Measurements from ENCODE around the gene MAP3K19.
"Not testable (repeated sequence)": the region's sequence is repeated elsewhere in the genome, so short reads cannot be mapped to it uniquely, and the experiment has no call there.

MAP3K19 gene

GRCh38 chr2:134976074-134976702, 71.1 kb downstream of the MAP3K19 start:
- no peak overlapping the region for H3K27ac ChIP-seq (ENCODE audit: insufficient read depth in 1 of 2, low read depth in 1 of 2, low read length in 2 of 2, poor library complexity in 1 of 2, severe bottlenecking in 2 of 2)
- POLR2A ChIA-PET: interaction anchor here (0.9 kb wide), 1 partner anchor 11 kb away, joined by 3 read pairs; no protein-coding TSS in a partner anchor
- H3K4me1 ChIP-seq (ENCODE audit: control extremely low read depth in 1 of 4, control insufficient read depth in 4 of 4, insufficient read depth in 4 of 4, low read length in 3 of 4): peaks cover 0 to 17% (median 16%) of the 10 kb centered on the region in 4 experiments
- DNase-seq: peak; percentile 72 to 98 (median 95)
- H3K4me3 ChIP-seq (ENCODE audit: control insufficient read depth in 1 of 7, extremely low read depth in 1 of 7, insufficient read depth in 4 of 7, low read depth in 2 of 7, low read length in 6 of 7): no peak overlapping the region
- WGBS (ENCODE audit: insufficient coverage): 50% methylated on average over 2 of the region's 3 CpGs
- no peaks in the 10 kb centered on the region for H3K27me3 ChIP-seq (replicated peaks in 2 of 5; ENCODE audit: control insufficient read depth in 4 of 5, insufficient read depth in 5 of 5, low read length in 4 of 5)
- CTCF ChIA-PET: interaction anchor here (0.6 to 3.4 kb wide), 4 partner anchors 12 to 664 kb away, joined by 3 to 21 read pairs (median 3); no protein-coding TSS in a partner anchor
- peaks cover 0 to 27% (median 8%) of the 10 kb centered on the region in 5 experiments for H3K9me3 ChIP-seq (ENCODE audit: control extremely low read depth in 1 of 5, control insufficient read depth in 4 of 5, insufficient read depth in 2 of 5, low read depth in 1 of 5, low read length in 4 of 5)
- no peaks in the 10 kb centered on the region for H3K36me3 ChIP-seq (ENCODE audit: control insufficient read depth in 4 of 4, insufficient read depth in 4 of 4, low read length in 3 of 4)

GRCh38 chr2:134975281-134976009, 71.8 kb downstream of the MAP3K19 start:
- no peak overlapping the region for H3K27ac ChIP-seq (ENCODE audit: insufficient read depth in 1 of 2, low read depth in 1 of 2, low read length in 2 of 2, poor library complexity in 1 of 2, severe bottlenecking in 2 of 2)
- H3K4me3 ChIP-seq (ENCODE audit: control insufficient read depth in 1 of 7, extremely low read depth in 1 of 7, insufficient read depth in 4 of 7, low read depth in 2 of 7, low read length in 6 of 7): peak overlapping the region in 1 of 7 experiments; percentile 3
- H3K36me3 ChIP-seq (ENCODE audit: control insufficient read depth in 4 of 4, insufficient read depth in 4 of 4, low read length in 3 of 4): no peaks in the 10 kb centered on the region
- POLR2A ChIA-PET: interaction anchor here (0.9 kb wide), 1 partner anchor 10 kb away, joined by 3 read pairs; no protein-coding TSS in a partner anchor
- peak in 2 of 3 donors; percentile 17 to 48 for DNase-seq
- peaks cover 0 to 17% (median 16%) of the 10 kb centered on the region in 4 experiments for H3K4me1 ChIP-seq (ENCODE audit: control extremely low read depth in 1 of 4, control insufficient read depth in 4 of 4, insufficient read depth in 4 of 4, low read length in 3 of 4)
- peaks cover 2 to 29% (median 8%) of the 10 kb centered on the region in 5 experiments for H3K9me3 ChIP-seq (ENCODE audit: control extremely low read depth in 1 of 5, control insufficient read depth in 4 of 5, insufficient read depth in 2 of 5, low read depth in 1 of 5, low read length in 4 of 5)
- CTCF ChIA-PET: interaction anchor here (0.7 to 1.3 kb wide), 2 partner anchors 13 to 14 kb away, joined by 3 to 4 read pairs; no protein-coding TSS in a partner anchor
- 88% methylated on average over 4 of the region's 6 CpGs for WGBS (ENCODE audit: insufficient coverage)
- no peaks in the 10 kb centered on the region for H3K27me3 ChIP-seq (replicated peaks in 2 of 5; ENCODE audit: control insufficient read depth in 4 of 5, insufficient read depth in 5 of 5, low read length in 4 of 5)

DNA sequence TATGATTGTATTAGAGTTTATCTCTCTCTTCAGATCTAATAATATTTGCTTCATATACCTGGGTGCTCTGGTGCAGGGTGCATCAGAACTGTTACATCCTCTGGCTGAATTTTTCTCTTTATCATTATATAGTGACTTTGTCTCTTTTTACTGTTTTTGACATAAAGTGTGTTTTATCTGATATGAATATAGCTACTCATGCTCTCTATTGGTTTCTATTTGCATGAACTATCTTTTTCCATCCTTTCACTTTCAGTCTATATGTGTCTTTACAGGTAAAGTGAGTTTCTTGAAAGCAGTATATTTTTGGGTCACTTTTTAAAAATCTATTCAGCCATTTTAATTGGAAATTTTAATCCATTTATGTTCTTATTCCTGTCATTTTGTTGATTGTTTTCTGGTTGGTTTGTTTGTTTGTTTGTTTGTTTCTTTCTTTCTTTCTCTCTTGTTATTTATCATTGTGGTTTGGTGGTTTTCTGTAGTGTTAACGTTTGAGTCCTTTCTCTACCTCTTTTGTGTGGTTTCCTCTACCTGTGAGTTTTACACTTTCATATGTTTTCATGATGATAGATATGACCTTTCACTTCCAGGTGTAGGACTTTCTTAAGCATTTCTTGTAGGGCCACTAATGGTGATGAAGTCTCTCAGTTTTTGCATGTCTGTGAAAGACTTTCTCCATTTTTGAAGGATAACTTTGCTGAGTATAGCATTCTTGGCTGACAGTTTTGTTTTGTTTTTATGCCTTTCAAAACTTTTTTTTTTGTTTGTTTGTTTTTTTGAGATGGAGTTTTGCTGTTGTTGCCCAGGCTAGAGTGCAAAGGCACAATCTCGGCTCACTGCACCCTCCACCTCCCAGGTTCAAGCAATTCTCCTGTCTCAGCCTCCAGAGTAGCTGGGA, 73.8 kb downstream of the MAP3K19 start:
- H3K4me3 ChIP-seq (ENCODE audit: control insufficient read depth in 1 of 7, extremely low read depth in 1 of 7, insufficient read depth in 4 of 7, low read depth in 2 of 7, low read length in 6 of 7): no peak overlapping the region
- H3K27ac ChIP-seq (ENCODE audit: insufficient read depth in 1 of 2, low read depth in 1 of 2, low read length in 2 of 2, poor library complexity in 1 of 2, severe bottlenecking in 2 of 2): no peak overlapping the region
- ChIA-PET CTCF (interaction anchor here (1.3 kb wide), 1 partner anchor 11 kb away, joined by 4 read pairs; no protein-coding TSS in a partner anchor), POLR2A (no interaction called here)
- H3K36me3 ChIP-seq (ENCODE audit: control insufficient read depth in 4 of 4, insufficient read depth in 4 of 4, low read length in 3 of 4): no peaks in the 10 kb centered on the region
- peaks cover 0 to 17% (median 16%) of the 10 kb centered on the region in 4 experiments for H3K4me1 ChIP-seq (ENCODE audit: control extremely low read depth in 1 of 4, control insufficient read depth in 4 of 4, insufficient read depth in 4 of 4, low read length in 3 of 4)
- H3K9me3 ChIP-seq (ENCODE audit: control extremely low read depth in 1 of 5, control insufficient read depth in 4 of 5, insufficient read depth in 2 of 5, low read depth in 1 of 5, low read length in 4 of 5): peaks cover 2 to 29% (median 8%) of the 10 kb centered on the region in 5 experiments
- DNase-seq: peak; percentile 22 to 75 (median 70)
- no CpG with 5 or more reads among the region's 2 CpGs for WGBS (ENCODE audit: insufficient coverage)
- H3K27me3 ChIP-seq (replicated peaks in 2 of 5; ENCODE audit: control insufficient read depth in 4 of 5, insufficient read depth in 5 of 5, low read length in 4 of 5): no peaks in the 10 kb centered on the region

- H3K9me3 ChIP-seq (ENCODE audit: control extremely low read depth in 1 of 5, control insufficient read depth in 4 of 5, insufficient read depth in 2 of 5, low read depth in 1 of 5, low read length in 4 of 5); H3K36me3 ChIP-seq (ENCODE audit: control insufficient read depth in 4 of 4, insufficient read depth in 4 of 4, low read length in 3 of 4); H3K4me3 ChIP-seq (ENCODE audit: control insufficient read depth in 1 of 7, extremely low read depth in 1 of 7, insufficient read depth in 4 of 7, low read depth in 2 of 7, low read length in 6 of 7); H3K27ac ChIP-seq (ENCODE audit: insufficient read depth in 1 of 2, low read depth in 1 of 2, low read length in 2 of 2, poor library complexity in 1 of 2, severe bottlenecking in 2 of 2); H3K4me1 ChIP-seq (ENCODE audit: control extremely low read depth in 1 of 4, control insufficient read depth in 4 of 4, insufficient read depth in 4 of 4, low read length in 3 of 4); H3K27me3 ChIP-seq (replicated peaks in 2 of 5; ENCODE audit: control insufficient read depth in 4 of 5, insufficient read depth in 5 of 5, low read length in 4 of 5); POLR2A ChIA-PET: not testable (repeated sequence)
- 18% methylated on average over 10 of the region's 10 CpGs for WGBS (ENCODE audit: insufficient coverage)
- DNase-seq: peak; percentile 35 to 90 (median 78)
- CTCF ChIA-PET: interaction anchor here (0.6 kb wide), 1 partner anchor 10 kb away, joined by 3 read pairs; no protein-coding TSS in a partner anchor
Measured at GRCh38 chr2:134967166-134967565, 80.1 kb downstream of the MAP3K19 start.

- H3K9me3 ChIP-seq (ENCODE audit: control extremely low read depth in 1 of 5, control insufficient read depth in 4 of 5, insufficient read depth in 2 of 5, low read depth in 1 of 5, low read length in 4 of 5): no peaks in the 10 kb centered on the region
- peaks cover 11 to 40% (median 28%) of the 10 kb centered on the region in 4 experiments for H3K36me3 ChIP-seq (ENCODE audit: control insufficient read depth in 4 of 4, insufficient read depth in 4 of 4, low read length in 3 of 4)
- no peak overlapping the region for H3K27ac ChIP-seq (ENCODE audit: insufficient read depth in 1 of 2, low read depth in 1 of 2, low read length in 2 of 2, poor library complexity in 1 of 2, severe bottlenecking in 2 of 2)
- POLR2A ChIA-PET: no interaction called here
- no peak overlapping the region for H3K4me3 ChIP-seq (ENCODE audit: control insufficient read depth in 1 of 7, extremely low read depth in 1 of 7, insufficient read depth in 4 of 7, low read depth in 2 of 7, low read length in 6 of 7)
- H3K4me1 ChIP-seq (ENCODE audit: control extremely low read depth in 1 of 4, control insufficient read depth in 4 of 4, insufficient read depth in 4 of 4, low read length in 3 of 4): no peaks in the 10 kb centered on the region
- H3K27me3 ChIP-seq (replicated peaks in 2 of 5; ENCODE audit: control insufficient read depth in 4 of 5, insufficient read depth in 5 of 5, low read length in 4 of 5): no peaks in the 10 kb centered on the region
- DNase-seq: no peak
- CTCF ChIA-PET: interaction anchor here (1.1 kb wide), 1 partner anchor 8 kb away, joined by 3 read pairs; no protein-coding TSS in a partner anchor
- WGBS (ENCODE audit: insufficient coverage): 90% methylated on average over 4 of the region's 5 CpGs
Measured at GRCh38 chr2:134957477-134957876, 89.8 kb downstream of the MAP3K19 start.

DNA sequence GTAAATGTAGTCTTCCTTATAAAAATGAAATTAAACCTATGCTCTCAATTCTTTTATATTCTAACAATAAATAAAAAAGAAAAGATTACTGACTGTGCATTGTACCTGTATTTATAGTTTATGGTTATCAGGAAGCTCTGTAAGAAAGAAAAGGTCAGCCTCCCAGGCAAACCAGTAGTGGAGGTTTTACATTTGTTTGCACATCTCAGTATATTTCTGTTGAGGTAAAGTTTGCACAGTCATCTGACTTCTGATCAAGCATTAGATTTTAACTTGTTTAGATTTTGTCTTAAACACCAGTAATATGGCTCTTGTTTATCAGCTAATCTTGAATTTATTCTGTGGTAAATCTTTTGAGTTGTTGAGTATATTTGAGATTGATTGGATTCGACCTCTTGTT, 91.5 kb downstream of the MAP3K19 start:
- Histone ChIP-seq H3K27ac (ENCODE audit: insufficient read depth in 1 of 2, low read depth in 1 of 2, low read length in 2 of 2, poor library complexity in 1 of 2, severe bottlenecking in 2 of 2) (no peak overlapping the region), H3K27me3 (replicated peaks in 2 of 5; ENCODE audit: control insufficient read depth in 4 of 5, insufficient read depth in 5 of 5, low read length in 4 of 5) (no peaks in the 10 kb centered on the region), H3K9me3 (ENCODE audit: control extremely low read depth in 1 of 5, control insufficient read depth in 4 of 5, insufficient read depth in 2 of 5, low read depth in 1 of 5, low read length in 4 of 5) (no peaks in the 10 kb centered on the region), H3K4me3 (ENCODE audit: control insufficient read depth in 1 of 7, extremely low read depth in 1 of 7, insufficient read depth in 4 of 7, low read depth in 2 of 7, low read length in 6 of 7) (no peak overlapping the region), H3K36me3 (ENCODE audit: control insufficient read depth in 4 of 4, insufficient read depth in 4 of 4, low read length in 3 of 4) (peaks cover 12 to 48% (median 32%) of the 10 kb centered on the region in 4 experiments), H3K4me1 (ENCODE audit: control extremely low read depth in 1 of 4, control insufficient read depth in 4 of 4, insufficient read depth in 4 of 4, low read length in 3 of 4) (peaks cover 0 to 3% (median 0%) of the 10 kb centered on the region in 4 experiments)
- WGBS (ENCODE audit: insufficient coverage): no CpG with 5 or more reads among the region's 1 CpG
- ChIA-PET POLR2A (no interaction called here), CTCF (no interaction called here)
- DNase-seq: no peak

All from common myeloid progenitor, CD34-positive (primary cell).